HepG2 (cell line): ENCODE measurements around the gene HPS4. TPM values are rescaled to one million over a fixed set of nuclear protein-coding genes. Genes with fewer than 3 reads are reported as not detected.

ENCODE experiments used
- ETV6 ChIP-seq: sonication (generic); formaldehyde crosslinking; conservative IDR thresholded peaks from 2 replicates; pipeline ENCODE4 v1.4.0; 2020; ENCODE audit warnings: missing genetic modification reagents
- FLYWCH1 ChIP-seq: sonication (generic); formaldehyde crosslinking; IDR thresholded peaks from 2 replicates; pipeline ENCODE4 v1.8.1; 2023; ENCODE audit warnings: mild to moderate bottlenecking, missing genetic modification reagents
- GLI4 ChIP-seq: sonication (generic); formaldehyde crosslinking; IDR thresholded peaks from 2 replicates; pipeline ENCODE4 v1.5.1; 2020; ENCODE audit warnings: missing genetic modification reagents, mild to moderate bottlenecking, moderate library complexity, borderline replicate concordance
- MAF1 ChIP-seq: sonication (generic); formaldehyde crosslinking; IDR thresholded peaks from 2 replicates; pipeline ENCODE4 v1.5.0; 2020; ENCODE audit warnings: missing genetic modification reagents, borderline replicate concordance
- MLXIP ChIP-seq: sonication (generic); formaldehyde crosslinking; IDR thresholded peaks from 2 replicates; pipeline ENCODE4 v1.9.0; 2021; ENCODE audit warnings: missing genetic modification reagents, borderline replicate concordance
- MZF1 ChIP-seq: sonication (generic); formaldehyde crosslinking; IDR thresholded peaks from 2 replicates; pipeline ENCODE4 v1.8.1; 2023; ENCODE audit warnings: mild to moderate bottlenecking, missing genetic modification reagents, borderline replicate concordance
- PHF5A ChIP-seq: IDR thresholded peaks from one replicate; pipeline ENCODE4 v1.6.1; 2018; ENCODE audit warnings: low read depth, missing genetic modification reagents; ENCODE audit not compliant: unreplicated experiment
- PPARG ChIP-seq: conservative IDR thresholded peaks from 2 replicates; pipeline ENCODE4 v1.6.1; 2016; ENCODE audit warnings: missing biosample characterization, missing genetic modification reagents
- SIN3A ChIP-seq: IDR thresholded peaks from 2 replicates; pipeline ENCODE4 v1.6.1; 2011; ENCODE audit warnings: low read depth, mild to moderate bottlenecking, control low read depth, low read length, borderline replicate concordance
- TRAFD1 ChIP-seq: sonication (generic); formaldehyde crosslinking; IDR thresholded peaks from 2 replicates; pipeline ENCODE4 v1.5.1; 2020; ENCODE audit warnings: missing genetic modification reagents, mild to moderate bottlenecking, borderline replicate concordance
- ZNF350 ChIP-seq: sonication (generic); formaldehyde crosslinking; IDR thresholded peaks from 2 replicates; pipeline ENCODE4 v1.4.0; 2020; ENCODE audit warnings: mild to moderate bottlenecking, low read depth, missing genetic modification reagents, borderline replicate concordance
- ZNF512B ChIP-seq: sonication (generic); formaldehyde crosslinking; IDR thresholded peaks from 2 replicates; pipeline ENCODE4 v1.5.1; 2020; ENCODE audit warnings: missing genetic modification reagents, mild to moderate bottlenecking, borderline replicate concordance
- ZNF513 ChIP-seq: sonication (generic); formaldehyde crosslinking; conservative IDR thresholded peaks from 2 replicates; pipeline ENCODE4 v1.5.0; 2020; ENCODE audit warnings: missing genetic modification reagents
- ZNF549 ChIP-seq: sonication (generic); formaldehyde crosslinking; IDR thresholded peaks from 2 replicates; pipeline ENCODE4 v1.5.0; 2020; ENCODE audit warnings: missing genetic modification reagents
- ZNF550 ChIP-seq: sonication (generic); formaldehyde crosslinking; IDR thresholded peaks from 2 replicates; pipeline ENCODE4 v1.4.0; 2020; ENCODE audit warnings: mild to moderate bottlenecking, missing genetic modification reagents, borderline replicate concordance
- ZNF761 ChIP-seq: sonication (generic); formaldehyde crosslinking; conservative IDR thresholded peaks from 2 replicates; pipeline ENCODE4 v1.4.0; 2020; ENCODE audit warnings: mild to moderate bottlenecking, missing genetic modification reagents
- ZNF891 ChIP-seq: sonication (generic); formaldehyde crosslinking; IDR thresholded peaks from 2 replicates; pipeline ENCODE4 v1.5.0; 2020; ENCODE audit warnings: mild to moderate bottlenecking, missing genetic modification reagents
- ZSCAN31 ChIP-seq: sonication (generic); formaldehyde crosslinking; IDR thresholded peaks from 2 replicates; pipeline ENCODE4 v1.5.0; 2020; ENCODE audit warnings: low read depth, mild to moderate bottlenecking, missing genetic modification reagents
- polyA plus RNA-seq, 8 experiments: library from polyadenylated mRNA; depleted of rRNA in 3 of 8; stranded (reverse) in 7 of 8; unstranded in 1 of 8; fragments of >200 nt; fragmentation: Illumina TruSeq in 4 of 8; extraction: Trizol in 4 of 8; gene quantifications; 2 replicates each; pipeline versions ENCODE4 v1.2.1 to v1.2.3, GENCODE V29; 2011 to 2016; ENCODE audit warnings: low read depth in 4 of 8, missing spikeins in 1 of 8, mixed read lengths in 1 of 8; ENCODE audit not compliant: insufficient read depth in 1 of 8
- total RNA-seq, 5 experiments: library from RNA; depleted of rRNA; stranded (reverse); fragments of >200 nt; fragmentation: Illumina TruSeq; extraction: Trizol; gene quantifications; 2 replicates each; pipeline ENCODE4 v1.2.3, GENCODE V29; 2016; ENCODE audit warnings: low read depth in 1 of 5

The HPS4 gene
- total and polyA plus RNA-seq, 2 of the 13 experiments (the other 11 are each of a cell fraction or from before 2014, with no cell fraction given) = 27.4 to 34.0 TPM

- TF ChIP-seq ZNF512B (no peak), ZNF549 (CRISPR knock-in tag) (no peak), MLXIP (peak; percentile 31; the same call in 1 of the 2 replicates), GLI4 (CRISPR knock-in tag) (0 out of 2 replicates have a peak, but pooled peaks have one; percentile 68), ETV6 (CRISPR knock-in tag) (peak; percentile 83; the same call in 1 of the 2 replicates), ZNF550 (CRISPR knock-in tag) (no peak), ZNF350 (CRISPR knock-in tag) (peak; percentile 74; the same call in 1 of the 2 replicates), FLYWCH1 (CRISPR knock-in tag) (no peak), ZNF891 (CRISPR knock-in tag) (peak; percentile 83), SIN3A (peak; percentile 86; the same call in 1 of the 2 replicates), ZSCAN31 (CRISPR knock-in tag) (peak; percentile 86), MAF1 (CRISPR knock-in tag) (peak; percentile 77; the same call in 1 of the 2 replicates), PPARG (CRISPR knock-in tag) (0 out of 2 replicates have a peak, but pooled peaks have one; percentile 33), ZNF761 (CRISPR knock-in tag) (0 out of 2 replicates have a peak, but pooled peaks have one; percentile 68), MZF1 (0 out of 2 replicates have a peak, but pooled peaks have one; percentile 65), TRAFD1 (peak; percentile 35; the same call in 1 of the 2 replicates), ZNF513 (CRISPR knock-in tag) (0 out of 2 replicates have a peak, but pooled peaks have one; percentile 48), PHF5A (CRISPR knock-in tag) (peak; percentile 54)
These were observed at the start of gene HPS4, which contains the start of gene SRRD (continued) for GRCh38 chr22:26483439-26484359.
